22Rv1 (cell line): ENCODE data around the gene SETSIP.

Source experiments
- CTCF ChIP-seq: fragments of 450-650 bp; IDR thresholded peaks from 2 replicates; pipeline ENCODE4 v1.5.1; 2017; ENCODE audit warnings: mild to moderate bottlenecking
- ZFX ChIP-seq: fragments of 450-650 bp; IDR thresholded peaks from 2 replicates; pipeline ENCODE4 v1.6.1; 2017; ENCODE audit warnings: antibody characterized with exemption, borderline replicate concordance

- no peak for TF ChIP-seq CTCF
- TF ChIP-seq ZFX: no peak
Measured at GRCh38 chr1:92037400-92037799, 37.8 kb downstream of the SETSIP start.
